ENCODE results near the gene EPS8L1. TPM values are rescaled to one million over a fixed set of nuclear protein-coding genes. Genes with fewer than 3 reads are reported as not detected.
A peak's percentile ranks its signal among the peaks of the same experiment; 100 is the strongest.

The EPS8L1 gene
- total RNA-seq, 2 experiments from 2014 or later, result 2.0 to 2.2 TPM

DNA sequence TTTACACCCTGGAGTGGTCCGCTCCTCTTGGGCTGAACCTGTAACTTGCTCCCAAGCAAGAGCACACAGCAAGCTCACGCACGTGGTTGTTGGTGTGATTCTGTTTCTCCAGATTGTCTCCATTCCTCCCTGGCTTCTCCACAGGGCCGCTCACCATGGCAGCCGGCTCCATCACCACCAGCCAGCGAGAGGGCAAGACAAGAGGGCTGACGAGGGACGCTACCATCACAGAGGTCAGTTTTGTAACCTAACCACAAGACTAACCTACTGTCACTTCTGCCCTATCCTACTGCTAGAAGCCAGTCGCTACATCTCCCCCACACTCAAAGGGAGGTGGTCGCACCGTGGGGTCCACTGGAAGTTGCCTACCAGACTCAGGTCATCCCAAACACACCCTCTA is 33.0 kb upstream of the EPS8L1 start:
- TF ChIP-seq, protein P1, sequence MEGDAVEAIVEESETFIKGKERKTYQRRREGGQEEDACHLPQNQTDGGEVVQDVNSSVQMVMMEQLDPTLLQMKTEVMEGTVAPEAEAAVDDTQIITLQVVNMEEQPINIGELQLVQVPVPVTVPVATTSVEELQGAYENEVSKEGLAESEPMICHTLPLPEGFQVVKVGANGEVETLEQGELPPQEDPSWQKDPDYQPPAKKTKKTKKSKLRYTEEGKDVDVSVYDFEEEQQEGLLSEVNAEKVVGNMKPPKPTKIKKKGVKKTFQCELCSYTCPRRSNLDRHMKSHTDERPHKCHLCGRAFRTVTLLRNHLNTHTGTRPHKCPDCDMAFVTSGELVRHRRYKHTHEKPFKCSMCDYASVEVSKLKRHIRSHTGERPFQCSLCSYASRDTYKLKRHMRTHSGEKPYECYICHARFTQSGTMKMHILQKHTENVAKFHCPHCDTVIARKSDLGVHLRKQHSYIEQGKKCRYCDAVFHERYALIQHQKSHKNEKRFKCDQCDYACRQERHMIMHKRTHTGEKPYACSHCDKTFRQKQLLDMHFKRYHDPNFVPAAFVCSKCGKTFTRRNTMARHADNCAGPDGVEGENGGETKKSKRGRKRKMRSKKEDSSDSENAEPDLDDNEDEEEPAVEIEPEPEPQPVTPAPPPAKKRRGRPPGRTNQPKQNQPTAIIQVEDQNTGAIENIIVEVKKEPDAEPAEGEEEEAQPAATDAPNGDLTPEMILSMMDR (IDR thresholded peaks at IDR 0.05), result no peak
- H3K9me3 Mint-ChIP-seq, result peaks cover 2% of the 10 kb centered on the region
- no peaks in the 10 kb centered on the region for H3K27me3 ChIP-seq (ENCODE audit: control insufficient read depth in 1 of 2, insufficient read depth in 2 of 2, low read length in 2 of 2)
- peaks cover 24% of the 10 kb centered on the region for H3K4me1 Mint-ChIP-seq (ENCODE audit: low read depth)
- no peaks in the 10 kb centered on the region for H3K9me3 ChIP-seq (ENCODE audit: control insufficient read depth in 1 of 2, insufficient read depth in 1 of 2, low read length in 2 of 2)
- DNase-seq, result no peak
- ChIA-PET CTCF (no interaction called here), POLR2A (interaction anchor here (0.9 kb wide), 1 partner anchor 20 kb away, joined by 3 read pairs; the partner anchor contains the start of gene RDH13)
- H3K4me3 Mint-ChIP-seq, result peak overlapping the region; percentile 68
- intact Hi-C loops (cut with DNase I, micrococcal nuclease), result no loop called here
- no peak overlapping the region for H3K27ac Mint-ChIP-seq
- H3K27ac ChIP-seq (ENCODE audit: low read depth in 1 of 2, low read length in 2 of 2), result no peak overlapping the region
- H3K36me3 ChIP-seq (ENCODE audit: insufficient read depth, low read length), result peaks cover 21% of the 10 kb centered on the region
- no peaks in the 10 kb centered on the region for H3K27me3 Mint-ChIP-seq
- H3K36me3 Mint-ChIP-seq (ENCODE audit: low read depth), result peaks cover 45% of the 10 kb centered on the region
- no peak overlapping the region for H3K4me3 ChIP-seq (ENCODE audit: low read length)
- no peak for ATAC-seq (ENCODE audit: poor library complexity)
- peaks cover 19% of the 10 kb centered on the region for H3K4me1 ChIP-seq (ENCODE audit: insufficient read depth, low read length)

DNA sequence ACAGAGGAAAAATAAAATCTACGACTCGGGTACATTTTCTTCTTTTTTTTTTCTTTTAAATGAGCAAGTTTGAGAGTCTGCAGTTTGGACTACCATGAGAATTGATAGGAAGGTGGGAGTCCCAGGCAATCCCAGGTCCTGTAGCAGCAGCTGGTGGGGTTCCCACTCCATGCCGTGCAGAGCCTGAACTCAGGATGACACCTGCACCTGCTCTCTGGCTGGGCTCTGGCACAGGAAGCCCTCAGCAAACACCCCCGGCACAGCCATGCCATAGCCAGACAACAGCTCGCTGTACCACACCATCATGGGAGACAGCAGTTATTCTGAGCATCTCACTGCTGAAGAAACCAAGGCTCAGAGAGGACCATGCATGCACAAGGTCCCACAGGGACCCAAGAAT is 31.4 kb upstream of the EPS8L1 start:
- H3K36me3 Mint-ChIP-seq (ENCODE audit: low read depth), result peaks cover 59% of the 10 kb centered on the region

DNA sequence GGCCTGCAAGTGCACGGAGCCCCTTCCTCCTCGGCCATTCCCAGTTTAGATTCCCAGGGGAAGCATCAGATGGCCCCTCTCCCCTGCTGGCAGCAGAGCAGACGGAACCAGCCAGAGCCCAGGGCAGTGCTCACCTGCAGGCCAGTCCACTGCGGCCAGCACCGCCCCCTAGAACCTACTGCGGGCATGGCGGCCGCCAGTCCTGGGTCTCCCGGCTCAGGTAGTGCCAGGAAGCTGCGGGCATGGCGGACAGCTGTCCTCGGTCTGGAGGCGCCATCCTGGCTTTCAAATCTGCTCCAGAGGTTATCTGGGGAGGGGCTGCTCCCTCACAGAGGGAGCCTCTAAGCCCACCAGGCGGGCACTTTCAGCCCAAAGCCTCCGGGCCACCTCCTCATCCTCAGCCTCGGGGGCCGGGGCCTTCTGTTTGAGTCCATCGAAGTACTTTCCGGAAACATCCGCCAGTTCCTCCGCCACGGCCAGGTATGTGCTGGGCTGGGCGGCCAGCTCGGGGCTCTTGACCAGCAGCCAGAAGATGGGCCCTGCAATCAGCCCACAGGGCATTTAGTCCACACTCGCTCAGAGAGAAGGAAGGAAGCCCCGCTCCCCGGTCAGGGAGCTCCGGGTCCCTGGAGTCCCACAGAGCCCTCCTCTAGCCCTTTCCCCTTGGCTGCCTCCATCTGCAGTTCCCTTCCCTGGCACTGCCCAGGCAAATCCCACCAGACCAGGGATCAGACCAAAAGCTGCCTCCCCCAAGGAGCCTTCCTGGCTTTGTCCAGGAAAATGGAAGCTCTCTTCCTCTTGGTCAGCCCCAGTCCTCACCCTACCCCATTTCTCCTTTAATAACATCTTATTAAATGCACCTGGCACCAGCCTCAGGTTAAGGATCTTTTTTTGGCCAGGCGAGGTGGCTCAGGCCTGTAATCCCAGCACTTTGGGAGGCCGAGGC is 30.6 kb upstream of the EPS8L1 start:
- no peak overlapping the region for H3K27ac Mint-ChIP-seq
- Histone ChIP-seq H3K27ac (ENCODE audit: low read depth in 1 of 2, low read length in 2 of 2) (no peak overlapping the region), H3K36me3 (ENCODE audit: insufficient read depth, low read length) (peaks cover 37% of the 10 kb centered on the region), H3K4me1 (ENCODE audit: insufficient read depth, low read length) (peaks cover 19% of the 10 kb centered on the region), H3K9me3 (ENCODE audit: control insufficient read depth in 1 of 2, insufficient read depth in 1 of 2, low read length in 2 of 2) (no peaks in the 10 kb centered on the region), H3K27me3 (ENCODE audit: control insufficient read depth in 1 of 2, insufficient read depth in 2 of 2, low read length in 2 of 2) (no peaks in the 10 kb centered on the region), H3K4me3 (ENCODE audit: low read length) (no peak overlapping the region)
- ChIA-PET CTCF (no interaction called here), POLR2A (interaction anchor here (1.7 kb wide), 1 partner anchor 18 kb away, joined by 5 read pairs; the partner anchor contains the start of gene RDH13)
- ATAC-seq (ENCODE audit: poor library complexity), result no peak
- no peak for DNase-seq
- no peaks in the 10 kb centered on the region for H3K27me3 Mint-ChIP-seq
- H3K4me3 Mint-ChIP-seq, result no peak overlapping the region
- intact Hi-C loops (cut with DNase I, micrococcal nuclease), result no loop called here
- TF ChIP-seq, protein P1 (IDR thresholded peaks at IDR 0.05), result no peak
- peaks cover 59% of the 10 kb centered on the region for H3K36me3 Mint-ChIP-seq (ENCODE audit: low read depth)
- H3K4me1 Mint-ChIP-seq (ENCODE audit: low read depth), result peaks cover 20% of the 10 kb centered on the region
- H3K9me3 Mint-ChIP-seq, result no peaks in the 10 kb centered on the region

More for the DNA sequence above, 31.4 kb upstream of the EPS8L1 start:
- peaks cover 19% of the 10 kb centered on the region for H3K4me1 ChIP-seq (ENCODE audit: insufficient read depth, low read length)
- H3K27me3 ChIP-seq (ENCODE audit: control insufficient read depth in 1 of 2, insufficient read depth in 2 of 2, low read length in 2 of 2), result no peaks in the 10 kb centered on the region
- ChIA-PET CTCF (no interaction called here), POLR2A (no interaction called here)
- peaks cover 37% of the 10 kb centered on the region for H3K36me3 ChIP-seq (ENCODE audit: insufficient read depth, low read length)
- H3K27ac ChIP-seq (ENCODE audit: low read depth in 1 of 2, low read length in 2 of 2), result no peak overlapping the region
- Mint-ChIP-seq H3K4me1 (ENCODE audit: low read depth) (peaks cover 24% of the 10 kb centered on the region), H3K4me3 (no peak overlapping the region), H3K27ac (no peak overlapping the region), H3K9me3 (peaks cover 2% of the 10 kb centered on the region), H3K27me3 (no peaks in the 10 kb centered on the region)
- intact Hi-C loops (cut with DNase I, micrococcal nuclease), result no loop called here
- H3K9me3 ChIP-seq (ENCODE audit: control insufficient read depth in 1 of 2, insufficient read depth in 1 of 2, low read length in 2 of 2), result no peaks in the 10 kb centered on the region
- TF ChIP-seq, protein P1 (IDR thresholded peaks at IDR 0.05), result no peak
- ATAC-seq (ENCODE audit: poor library complexity) (no peak), DNase-seq (no peak)
- no peak overlapping the region for H3K4me3 ChIP-seq (ENCODE audit: low read length)

All from CD4-positive, alpha-beta T cell (primary cell).